A549 (cell line): ENCODE results near the gene PCDHA7.

Experiments
- EP300 ChIP-seq, 2 experiments: fragments of >200 bp; sonication (Bioruptor Twin); formaldehyde crosslinking; IDR thresholded peaks; 2 replicates in 1 of 2; 3 replicates in 1 of 2; pipeline ENCODE4 v1.6.1; 2016 to 2017
- KDM1A ChIP-seq: fragments of 200-600 bp; sonication (generic); IDR thresholded peaks from 2 replicates; pipeline ENCODE4 v1.6.1; 2016; ENCODE audit warnings: low read depth, mild to moderate bottlenecking
- TF ChIP-seq, protein P1 (sequence below): fragments of >200 bp; sonication (Bioruptor Twin); formaldehyde crosslinking; IDR thresholded peaks from 3 replicates; pipeline ENCODE4 v1.5.1; 2016
- TF ChIP-seq, protein P2 (sequence below): IDR thresholded peaks from 2 replicates; pipeline ENCODE4 v1.6.1; 2012

- TF ChIP-seq, protein P1, sequence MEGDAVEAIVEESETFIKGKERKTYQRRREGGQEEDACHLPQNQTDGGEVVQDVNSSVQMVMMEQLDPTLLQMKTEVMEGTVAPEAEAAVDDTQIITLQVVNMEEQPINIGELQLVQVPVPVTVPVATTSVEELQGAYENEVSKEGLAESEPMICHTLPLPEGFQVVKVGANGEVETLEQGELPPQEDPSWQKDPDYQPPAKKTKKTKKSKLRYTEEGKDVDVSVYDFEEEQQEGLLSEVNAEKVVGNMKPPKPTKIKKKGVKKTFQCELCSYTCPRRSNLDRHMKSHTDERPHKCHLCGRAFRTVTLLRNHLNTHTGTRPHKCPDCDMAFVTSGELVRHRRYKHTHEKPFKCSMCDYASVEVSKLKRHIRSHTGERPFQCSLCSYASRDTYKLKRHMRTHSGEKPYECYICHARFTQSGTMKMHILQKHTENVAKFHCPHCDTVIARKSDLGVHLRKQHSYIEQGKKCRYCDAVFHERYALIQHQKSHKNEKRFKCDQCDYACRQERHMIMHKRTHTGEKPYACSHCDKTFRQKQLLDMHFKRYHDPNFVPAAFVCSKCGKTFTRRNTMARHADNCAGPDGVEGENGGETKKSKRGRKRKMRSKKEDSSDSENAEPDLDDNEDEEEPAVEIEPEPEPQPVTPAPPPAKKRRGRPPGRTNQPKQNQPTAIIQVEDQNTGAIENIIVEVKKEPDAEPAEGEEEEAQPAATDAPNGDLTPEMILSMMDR = peak; percentile 63
- TF ChIP-seq EP300 (IDR thresholded peaks at IDR 0.05) = no peak
- TF ChIP-seq, protein P2, sequence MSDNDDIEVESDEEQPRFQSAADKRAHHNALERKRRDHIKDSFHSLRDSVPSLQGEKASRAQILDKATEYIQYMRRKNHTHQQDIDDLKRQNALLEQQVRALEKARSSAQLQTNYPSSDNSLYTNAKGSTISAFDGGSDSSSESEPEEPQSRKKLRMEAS = peak; percentile 28; the same call in 1 of the 2 replicates
- TF ChIP-seq KDM1A = no peak
These were observed 12.4 kb upstream of the PCDHA7 start, which contains the start of gene PCDHA5 for GRCh38 chr5:140821375-140822280.
